ENCODE measurements around the gene ALG10B.
"Not testable (repeated sequence)": the region's sequence is repeated elsewhere in the genome, so short reads cannot be mapped to it uniquely, and the experiment has no call there.

The ALG10B gene

DNA sequence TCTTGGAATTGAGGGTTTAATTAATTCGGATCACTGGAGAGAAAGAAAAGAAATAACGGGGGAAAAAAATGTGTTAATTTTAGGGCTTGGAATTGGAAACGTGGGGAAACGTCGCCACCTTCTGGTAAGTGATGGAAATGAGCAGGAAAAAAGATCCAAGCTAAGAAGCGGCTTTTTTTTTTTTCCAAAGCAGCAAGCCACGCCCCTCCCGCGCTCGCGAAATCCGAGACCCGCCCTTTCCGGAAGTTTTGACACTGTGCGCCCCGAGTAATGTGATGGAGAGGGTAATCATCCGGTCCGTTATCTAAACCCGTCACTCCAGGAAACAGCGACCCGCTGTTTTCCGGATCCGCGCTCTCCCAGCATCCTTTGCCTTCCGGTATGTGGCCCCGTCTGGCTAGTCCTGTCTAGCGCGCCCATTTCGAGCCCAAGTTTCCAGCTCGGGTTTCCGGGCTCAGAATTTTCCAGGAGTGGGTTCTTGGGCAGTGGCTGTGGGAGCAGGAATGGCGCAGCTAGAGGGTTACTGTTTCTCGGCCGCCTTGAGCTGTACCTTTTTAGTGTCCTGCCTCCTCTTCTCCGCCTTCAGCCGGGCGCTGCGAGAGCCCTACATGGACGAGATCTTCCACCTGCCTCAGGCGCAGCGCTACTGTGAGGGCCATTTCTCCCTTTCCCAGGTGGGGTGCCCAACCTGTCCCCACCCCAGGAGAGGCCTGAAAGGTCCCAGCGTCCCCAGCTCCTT, at the start of gene ALG10B:
Gene ALG10B (plus strand): TSS at position 384 of the 739 bp plus-strand sequence. CDS start 120 bp downstream, at position 504.
- H3K9me3 Mint-ChIP-seq = no peaks in the 10 kb centered on the region
- DNase-seq (peak; percentile 92 to 95), ATAC-seq (peak; percentile 100)
- H3K27ac Mint-ChIP-seq = peak within 1 kb of the TSS; percentile 98 to 99
- no peaks in the 10 kb centered on the region for H3K27me3 Mint-ChIP-seq
- H3K4me1 Mint-ChIP-seq = peaks cover 13% of the 10 kb centered on the region
- H3K4me3 Mint-ChIP-seq = peak within 1 kb of the TSS; percentile 91 to 97

DNA sequence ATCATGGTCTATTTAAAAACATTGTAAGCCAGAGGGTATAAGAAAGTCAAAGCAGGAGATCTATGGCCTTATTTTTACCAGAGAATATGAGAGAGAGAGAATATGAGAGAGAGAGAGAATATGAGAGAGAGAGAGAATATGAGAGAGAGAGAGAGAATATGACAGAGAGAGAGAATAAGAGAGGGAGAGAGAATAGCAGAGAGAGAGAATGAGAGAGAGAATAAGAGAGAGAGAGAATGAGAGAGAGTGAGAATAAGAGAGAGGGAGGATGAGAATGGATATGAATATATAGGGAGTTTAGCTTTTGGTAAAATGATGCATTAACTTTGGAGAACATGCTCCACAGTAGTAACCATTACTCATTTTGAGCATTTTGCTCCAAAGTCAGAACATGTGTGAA, 48.0 kb upstream of the ALG10B start:
- Mint-ChIP-seq H3K4me3 (no peak overlapping the region), H3K9me3 (peaks cover 0 to 9% of the 10 kb centered on the region in 2 donors), H3K27me3 (no peaks in the 10 kb centered on the region), H3K27ac (no peak overlapping the region), H3K4me1 (no peaks in the 10 kb centered on the region)
- ATAC-seq (no peak), DNase-seq (no peak)

DNA sequence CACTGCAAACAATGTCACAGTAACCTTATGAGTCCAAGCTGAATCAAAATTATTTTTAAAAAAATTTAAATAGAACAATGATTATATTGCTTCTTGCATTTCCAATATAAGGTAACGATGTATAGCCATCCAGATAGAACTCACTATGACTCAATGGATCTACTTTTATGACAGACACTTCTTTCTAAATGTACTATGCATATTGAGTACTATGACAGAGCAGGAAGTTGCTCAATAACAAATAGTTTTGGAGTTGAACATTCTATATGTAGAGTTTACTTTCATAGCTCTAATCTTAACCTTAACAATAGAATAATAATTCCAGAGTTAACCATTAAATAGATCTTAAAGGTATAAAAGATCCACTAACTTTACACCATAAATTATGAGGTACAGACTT, 46.7 kb upstream of the ALG10B start:
- no peak overlapping the region for H3K4me3 Mint-ChIP-seq
- no peaks in the 10 kb centered on the region for H3K27me3 Mint-ChIP-seq
- no peak overlapping the region for H3K27ac Mint-ChIP-seq
- ATAC-seq = no peak
- H3K4me1 Mint-ChIP-seq = no peaks in the 10 kb centered on the region
- DNase-seq = no peak
- H3K9me3 Mint-ChIP-seq = peaks cover 0 to 9% of the 10 kb centered on the region in 2 donors

- no peaks in the 10 kb centered on the region for H3K4me1 Mint-ChIP-seq
- ATAC-seq = no peak
- H3K27ac Mint-ChIP-seq = no peak overlapping the region
- no peak overlapping the region for H3K4me3 Mint-ChIP-seq
- H3K27me3 Mint-ChIP-seq = no peaks in the 10 kb centered on the region
- H3K9me3 Mint-ChIP-seq = no peaks in the 10 kb centered on the region
- DNase-seq = no peak
Observed at GRCh38 chr12:38279756-38280155, 36.8 kb upstream of the ALG10B start.

DNA sequence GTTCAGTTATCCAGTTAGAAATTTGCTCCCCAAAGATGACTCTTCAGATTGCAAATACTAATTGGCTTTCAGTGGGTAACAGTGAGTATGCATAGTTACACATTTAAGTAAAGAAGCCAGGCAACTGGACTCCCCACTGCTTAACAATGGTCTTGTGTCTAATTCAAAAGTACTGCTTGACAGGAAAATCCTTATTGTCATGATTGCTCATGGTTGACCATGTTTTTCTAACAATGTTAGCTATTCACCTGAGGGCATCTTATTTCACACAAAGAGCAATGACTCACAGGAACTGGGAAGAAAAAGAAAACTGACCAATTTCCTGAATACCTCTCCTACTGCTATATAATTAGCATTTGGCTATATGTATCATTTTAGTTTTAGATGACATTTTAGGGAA, 33.7 kb upstream of the ALG10B start:
- H3K4me1 Mint-ChIP-seq = no peaks in the 10 kb centered on the region
- no peak for ATAC-seq
- H3K27ac Mint-ChIP-seq = no peak overlapping the region
- no peak overlapping the region for H3K4me3 Mint-ChIP-seq
- H3K27me3 Mint-ChIP-seq = no peaks in the 10 kb centered on the region
- no peaks in the 10 kb centered on the region for H3K9me3 Mint-ChIP-seq
- no peak for DNase-seq

DNA sequence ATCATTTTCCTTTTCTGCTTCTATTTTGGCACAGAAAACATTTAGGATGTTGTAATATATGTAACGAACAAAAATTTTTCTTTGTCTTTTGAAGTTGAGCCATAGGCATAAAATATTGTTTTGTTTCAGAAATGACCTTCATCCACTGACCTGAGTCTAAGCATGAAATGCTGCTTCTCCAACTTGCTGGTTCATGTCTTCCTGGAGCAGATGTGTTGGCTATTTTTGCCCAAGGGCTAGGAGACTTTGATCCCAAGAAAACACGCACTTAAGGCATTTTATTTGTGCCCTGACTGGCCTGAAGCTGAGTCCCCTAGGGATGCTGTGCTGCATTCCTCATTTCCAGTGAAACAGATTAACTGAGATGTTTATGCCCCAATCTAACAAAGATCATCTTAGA, 27.2 kb upstream of the ALG10B start:
- H3K27me3 Mint-ChIP-seq = peaks cover 9% of the 10 kb centered on the region
- H3K27ac Mint-ChIP-seq = no peak overlapping the region

GRCh38 chr12:38291160-38291559, 25.4 kb upstream of the ALG10B start:
- H3K4me1 Mint-ChIP-seq = no peaks in the 10 kb centered on the region
- ATAC-seq (no peak), DNase-seq (no peak)
- peaks cover 0 to 10% of the 10 kb centered on the region in 2 donors for H3K9me3 Mint-ChIP-seq
- H3K4me3 Mint-ChIP-seq = no peak overlapping the region
- peaks cover 12% of the 10 kb centered on the region for H3K27me3 Mint-ChIP-seq
- H3K27ac Mint-ChIP-seq = no peak overlapping the region

More for the DNA sequence above, 27.2 kb upstream of the ALG10B start:
- DNase-seq (no peak), ATAC-seq (no peak)
- H3K4me3 Mint-ChIP-seq = no peak overlapping the region
- no peaks in the 10 kb centered on the region for H3K4me1 Mint-ChIP-seq
- H3K9me3 Mint-ChIP-seq = no peaks in the 10 kb centered on the region

- not testable (repeated sequence) for DNase-seq, H3K4me3 Mint-ChIP-seq, H3K4me1 Mint-ChIP-seq, H3K27ac Mint-ChIP-seq, H3K27me3 Mint-ChIP-seq, ATAC-seq
- peaks cover 4 to 16% of the 10 kb centered on the region in 2 donors for H3K9me3 Mint-ChIP-seq
Observed at GRCh38 chr12:38302972-38303371, 13.6 kb upstream of the ALG10B start.

DNA sequence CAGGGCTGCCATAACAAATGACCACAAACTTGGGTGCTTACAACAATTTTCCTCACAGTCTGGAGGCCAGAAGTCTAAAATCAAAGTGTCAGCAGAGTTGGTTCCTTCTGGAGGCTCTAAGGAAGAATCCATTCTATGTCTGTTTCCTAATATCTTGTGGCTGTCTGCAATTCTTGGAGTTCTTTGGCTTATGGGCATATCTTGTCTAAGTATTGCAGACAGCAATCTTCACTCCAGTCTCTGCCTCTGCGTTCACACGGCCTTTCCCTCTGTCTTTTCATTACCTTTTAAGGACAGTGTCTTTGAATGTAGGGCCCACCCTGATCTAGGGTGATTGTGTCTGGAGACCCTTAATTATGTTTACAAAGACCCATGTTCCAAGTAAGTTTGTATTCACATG, 5.4 kb downstream of the ALG10B start:
- not testable (repeated sequence) for H3K9me3 Mint-ChIP-seq

GRCh38 chr12:38324912-38325311, 8.3 kb downstream of the ALG10B start:
- no peak overlapping the region for H3K4me3 Mint-ChIP-seq
- DNase-seq (no peak), ATAC-seq (no peak)
- no peaks in the 10 kb centered on the region for H3K4me1 Mint-ChIP-seq
- H3K27ac Mint-ChIP-seq = no peak overlapping the region
- no peaks in the 10 kb centered on the region for H3K9me3 Mint-ChIP-seq
- H3K27me3 Mint-ChIP-seq = no peaks in the 10 kb centered on the region

More for the DNA sequence above, 5.4 kb downstream of the ALG10B start:
- H3K4me1 Mint-ChIP-seq, ATAC-seq, DNase-seq, H3K27me3 Mint-ChIP-seq, H3K27ac Mint-ChIP-seq, H3K4me3 Mint-ChIP-seq: not testable (repeated sequence)

DNA sequence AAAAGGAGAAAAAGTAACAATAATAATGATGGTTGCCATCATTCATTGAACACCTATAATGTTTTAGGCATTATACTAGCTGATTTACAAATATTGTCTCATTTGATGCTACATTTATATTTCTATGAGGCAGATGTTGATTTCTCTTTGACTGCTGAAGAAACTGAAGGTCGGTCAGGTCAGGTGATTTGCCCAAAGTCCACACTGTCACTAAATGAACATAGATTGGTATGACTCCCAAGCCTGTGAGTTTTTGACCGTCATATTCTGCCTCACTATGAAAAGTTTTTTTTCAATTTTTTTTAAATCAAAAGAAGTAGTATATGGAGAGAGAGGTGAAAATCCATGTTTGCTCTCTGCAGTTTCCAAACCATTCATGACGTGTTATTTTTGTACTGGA, 10.8 kb downstream of the ALG10B start:
- H3K9me3 Mint-ChIP-seq = no peaks in the 10 kb centered on the region
- ATAC-seq (no peak), DNase-seq (no peak)
- H3K27ac Mint-ChIP-seq = no peak overlapping the region
- H3K27me3 Mint-ChIP-seq = no peaks in the 10 kb centered on the region
- no peak overlapping the region for H3K4me3 Mint-ChIP-seq
- H3K4me1 Mint-ChIP-seq = no peaks in the 10 kb centered on the region

DNA sequence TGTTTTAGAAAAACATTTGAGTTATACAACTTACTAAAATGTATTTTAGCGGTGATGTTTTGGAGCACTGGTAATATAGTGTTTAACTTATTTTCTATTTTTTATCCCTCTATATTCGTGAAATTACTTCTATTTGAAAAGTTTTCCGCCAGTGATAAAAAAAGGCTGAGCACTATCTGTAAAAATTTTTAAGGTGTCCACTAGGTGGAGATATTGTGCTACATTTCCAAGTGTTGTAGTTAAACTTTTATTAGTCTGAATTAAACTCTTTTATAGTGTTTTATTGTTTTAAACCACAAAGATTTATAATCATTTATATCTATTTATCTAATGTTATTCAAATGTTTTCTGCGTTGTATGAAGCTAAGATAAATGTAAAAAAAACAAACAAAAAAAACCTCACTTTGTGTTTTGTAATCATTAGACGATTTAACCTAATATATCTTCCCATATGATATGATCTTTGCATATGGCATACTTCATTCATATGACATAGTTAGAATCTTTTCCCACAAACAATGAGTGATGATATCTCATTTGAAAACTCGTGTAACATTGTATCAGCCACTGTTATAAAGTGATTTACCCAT, 11.8 kb downstream of the ALG10B start:
- DNase-seq = no peak
- Mint-ChIP-seq H3K27ac (no peak overlapping the region), H3K27me3 (no peaks in the 10 kb centered on the region), H3K9me3 (no peaks in the 10 kb centered on the region), H3K4me3 (no peak overlapping the region), H3K4me1 (no peaks in the 10 kb centered on the region)
- no peak for ATAC-seq

DNA sequence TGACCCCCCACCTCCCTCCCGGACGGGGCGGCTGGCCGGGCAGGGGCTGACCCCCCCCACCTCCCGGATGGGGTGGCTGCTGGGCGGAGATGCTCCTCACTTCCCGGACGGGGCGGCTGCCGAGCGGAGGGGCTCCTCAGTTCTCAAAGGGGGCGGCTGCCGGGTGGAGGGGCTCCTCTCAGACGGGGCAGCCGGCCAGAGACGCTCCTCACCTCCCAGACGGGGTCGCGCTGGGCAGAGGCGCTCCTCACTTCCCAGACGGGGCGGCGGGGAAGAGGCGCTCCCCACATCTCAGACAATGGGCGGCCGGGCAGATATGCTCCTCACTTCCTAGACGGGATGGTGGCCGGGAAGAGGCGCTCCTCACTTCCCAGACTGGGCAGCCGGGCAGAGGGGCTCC, 13.8 kb downstream of the ALG10B start:
- not testable (repeated sequence) for H3K4me3 Mint-ChIP-seq, H3K27me3 Mint-ChIP-seq, H3K27ac Mint-ChIP-seq, H3K9me3 Mint-ChIP-seq, H3K4me1 Mint-ChIP-seq, DNase-seq
- ATAC-seq = peak; percentile 57

DNA sequence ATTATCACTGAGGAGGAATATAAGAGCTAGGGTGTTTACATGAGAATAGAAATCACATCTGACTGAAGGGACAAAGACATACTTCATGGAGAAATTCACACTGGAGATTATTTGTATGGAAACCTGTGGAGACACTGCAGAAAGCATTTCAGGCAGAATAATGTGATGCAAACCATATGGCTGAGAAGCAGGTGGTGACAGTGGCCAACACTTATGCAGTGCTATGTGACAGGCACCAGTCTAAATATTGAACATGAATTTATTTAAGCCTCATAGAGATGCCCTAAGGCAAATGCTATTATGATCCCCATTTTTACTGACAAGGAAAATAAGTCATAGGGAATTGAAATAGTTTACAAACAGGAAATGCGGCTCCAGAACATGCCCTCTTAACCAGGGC, 16.2 kb downstream of the ALG10B start:
- H3K4me3 Mint-ChIP-seq = no peak overlapping the region
- no peak for DNase-seq
- H3K4me1 Mint-ChIP-seq = no peaks in the 10 kb centered on the region
- no peak for ATAC-seq
- no peaks in the 10 kb centered on the region for H3K9me3 Mint-ChIP-seq
- H3K27ac Mint-ChIP-seq = no peak overlapping the region
- no peaks in the 10 kb centered on the region for H3K27me3 Mint-ChIP-seq

DNA sequence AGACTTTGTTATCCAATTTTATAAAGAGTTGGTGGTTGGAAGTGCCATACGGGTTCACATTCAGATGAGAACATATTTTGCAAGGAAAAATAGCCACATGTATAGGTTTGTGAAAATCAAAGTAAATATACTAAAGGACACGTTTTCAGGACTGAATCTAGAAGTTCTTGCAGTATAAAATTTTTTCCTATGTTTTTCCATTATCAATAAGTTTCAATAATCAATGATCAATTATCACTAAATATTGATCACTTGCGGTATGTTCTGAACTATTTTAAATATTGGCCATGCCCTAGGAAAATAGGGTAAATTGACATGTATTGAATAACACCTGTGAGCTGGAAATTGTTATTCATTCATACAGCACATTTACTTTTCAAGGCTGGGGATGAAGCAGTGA, 25.9 kb downstream of the ALG10B start:
- no peak overlapping the region for H3K27ac Mint-ChIP-seq
- H3K9me3 Mint-ChIP-seq = peaks cover 17 to 21% of the 10 kb centered on the region in 2 donors
- H3K27me3 Mint-ChIP-seq = peaks cover 24% of the 10 kb centered on the region
- no peaks in the 10 kb centered on the region for H3K4me1 Mint-ChIP-seq
- ATAC-seq (no peak), DNase-seq (no peak)
- H3K4me3 Mint-ChIP-seq = no peak overlapping the region

- H3K4me3 Mint-ChIP-seq, H3K4me1 Mint-ChIP-seq, ATAC-seq, DNase-seq: not testable (repeated sequence)
- Mint-ChIP-seq H3K27me3 (peaks cover 24% of the 10 kb centered on the region), H3K27ac (peak overlapping the region in 1 of 2 donors; percentile 77), H3K9me3 (peaks cover 21 to 28% of the 10 kb centered on the region in 2 donors)
Observed at GRCh38 chr12:38343256-38343655, 26.7 kb downstream of the ALG10B start.
